Measurements from ENCODE around the gene COPS6.

COPS6 gene

DNA sequence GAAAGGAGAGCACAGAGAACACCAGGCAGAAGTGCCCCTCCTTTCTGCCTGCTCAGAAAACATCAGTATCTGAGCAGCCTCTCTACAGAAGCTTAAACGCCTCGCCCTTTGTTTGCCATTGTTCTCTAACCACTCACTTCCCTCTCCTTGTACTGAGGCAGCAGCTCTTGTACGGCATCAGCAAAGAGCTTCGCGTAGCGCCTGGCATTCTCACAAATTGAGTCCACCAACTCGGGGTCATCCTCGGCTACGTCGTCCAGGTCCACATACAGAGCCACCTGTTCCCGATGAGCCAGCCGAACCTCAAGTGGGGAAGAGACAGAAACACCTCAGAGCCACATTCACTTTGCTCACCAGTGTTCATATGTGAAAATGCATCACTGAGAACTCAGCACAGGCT is 10.7 kb downstream of the COPS6 start:
- peaks cover 45% of the 10 kb centered on the region for H3K79me2 ChIP-seq (ENCODE audit: insufficient read depth, low read depth)

GRCh38 chr7:100100420-100101015 is 11.7 kb downstream of the COPS6 start:
- Histone ChIP-seq H3K4me1 (ENCODE audit: low read depth, poor library complexity, severe bottlenecking) (peaks cover 14% of the 10 kb centered on the region), H3K4me3 (IDR thresholded peaks at IDR 0.05; ENCODE audit: insufficient read depth, low read depth, low read length) (peak overlapping the region; percentile 73), H4K20me1 (ENCODE audit: insufficient read depth) (0 out of 2 replicates have a peak, but pooled peaks cover 5% of the 10 kb centered on the region), H3K36me3 (ENCODE audit: insufficient read depth) (peaks cover 34% of the 10 kb centered on the region; the same call in 1 of the 2 replicates), H3K9ac (peak overlapping the region; percentile 100), H3K4me2 (peak overlapping the region; percentile 70), H3K27ac (peak overlapping the region; percentile 98), H2AFZ (ENCODE audit: low read depth) (peak overlapping the region; percentile 36; the same call in 1 of the 2 replicates), H3K79me2 (ENCODE audit: insufficient read depth, low read depth) (peaks cover 45% of the 10 kb centered on the region), H3K27me3 (ENCODE audit: insufficient read depth, low read depth) (no peaks in the 10 kb centered on the region)
- TF ChIP-seq, protein P1, sequence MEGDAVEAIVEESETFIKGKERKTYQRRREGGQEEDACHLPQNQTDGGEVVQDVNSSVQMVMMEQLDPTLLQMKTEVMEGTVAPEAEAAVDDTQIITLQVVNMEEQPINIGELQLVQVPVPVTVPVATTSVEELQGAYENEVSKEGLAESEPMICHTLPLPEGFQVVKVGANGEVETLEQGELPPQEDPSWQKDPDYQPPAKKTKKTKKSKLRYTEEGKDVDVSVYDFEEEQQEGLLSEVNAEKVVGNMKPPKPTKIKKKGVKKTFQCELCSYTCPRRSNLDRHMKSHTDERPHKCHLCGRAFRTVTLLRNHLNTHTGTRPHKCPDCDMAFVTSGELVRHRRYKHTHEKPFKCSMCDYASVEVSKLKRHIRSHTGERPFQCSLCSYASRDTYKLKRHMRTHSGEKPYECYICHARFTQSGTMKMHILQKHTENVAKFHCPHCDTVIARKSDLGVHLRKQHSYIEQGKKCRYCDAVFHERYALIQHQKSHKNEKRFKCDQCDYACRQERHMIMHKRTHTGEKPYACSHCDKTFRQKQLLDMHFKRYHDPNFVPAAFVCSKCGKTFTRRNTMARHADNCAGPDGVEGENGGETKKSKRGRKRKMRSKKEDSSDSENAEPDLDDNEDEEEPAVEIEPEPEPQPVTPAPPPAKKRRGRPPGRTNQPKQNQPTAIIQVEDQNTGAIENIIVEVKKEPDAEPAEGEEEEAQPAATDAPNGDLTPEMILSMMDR (conservative IDR thresholded peaks at IDR 0.05; ENCODE audit: low read depth, low read length): no peak

More for the DNA sequence above, 10.7 kb downstream of the COPS6 start:
- TF ChIP-seq, protein P1 (conservative IDR thresholded peaks at IDR 0.05; ENCODE audit: low read depth, low read length): no peak
- H3K27me3 ChIP-seq (ENCODE audit: insufficient read depth, low read depth): no peaks in the 10 kb centered on the region
- H3K9ac ChIP-seq: no peak overlapping the region
- H3K4me3 ChIP-seq (IDR thresholded peaks at IDR 0.05; ENCODE audit: insufficient read depth, low read depth, low read length): no peak overlapping the region
- H3K36me3 ChIP-seq (ENCODE audit: insufficient read depth): peaks cover 42% of the 10 kb centered on the region; the same call in 1 of the 2 replicates
- no peak overlapping the region for H3K27ac ChIP-seq
- H3K4me2 ChIP-seq: peak overlapping the region; percentile 70
- H3K4me1 ChIP-seq (ENCODE audit: low read depth, poor library complexity, severe bottlenecking): peaks cover 14% of the 10 kb centered on the region
- H4K20me1 ChIP-seq (ENCODE audit: insufficient read depth): 0 out of 2 replicates have a peak, but pooled peaks cover 5% of the 10 kb centered on the region
- H2AFZ ChIP-seq (ENCODE audit: low read depth): no peak overlapping the region

DNA sequence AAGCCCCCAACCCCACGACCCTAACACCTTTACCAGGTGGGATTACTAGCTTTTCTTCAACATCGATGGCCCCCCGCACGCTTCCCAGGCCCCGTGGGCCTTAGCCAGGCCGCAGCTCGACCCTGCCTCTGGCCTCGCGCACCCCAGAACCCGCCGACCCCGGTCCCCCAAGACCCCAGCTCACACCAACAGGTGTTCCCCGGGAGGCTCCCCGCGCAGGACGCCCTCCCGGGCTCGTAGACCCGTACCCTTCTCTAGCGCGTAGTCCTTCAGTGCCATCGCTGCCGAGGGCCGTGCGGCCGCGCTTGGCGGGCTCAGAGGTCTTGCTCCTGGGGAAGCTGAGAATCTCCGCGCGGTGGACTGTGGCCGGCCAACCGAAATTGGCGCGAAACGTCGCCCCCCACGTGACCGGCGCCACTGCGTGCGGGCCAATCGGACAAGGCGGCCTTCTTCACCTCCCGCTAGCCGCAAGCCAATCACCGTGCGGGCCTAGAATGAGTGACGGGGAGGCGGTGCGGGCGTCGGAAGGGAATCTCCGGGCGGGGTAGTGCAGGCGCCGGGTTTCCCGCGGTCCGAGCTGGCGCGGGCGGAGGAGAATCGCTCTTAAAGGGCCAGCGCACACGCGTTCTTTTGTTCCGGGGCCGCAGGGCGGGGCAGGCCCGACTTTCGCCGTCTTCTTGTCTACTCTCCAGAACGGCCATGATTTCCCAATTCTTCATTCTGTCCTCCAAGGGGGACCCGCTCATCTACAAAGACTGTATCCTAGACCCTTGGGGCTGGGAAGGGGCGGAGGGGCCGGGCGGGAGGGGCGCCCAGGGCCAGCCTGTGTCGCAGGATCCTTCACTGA is 12.5 kb downstream of the COPS6 start, which contains the start of the genes AP4M1 and MCM7:
Gene AP4M1 (plus strand): TSS at position 628 of the 847 bp plus-strand sequence. CDS start 72 bp downstream, at position 700.
Gene MCM7 (minus strand): TSS at position 382 of the 847 bp plus-strand sequence. CDS start 103 bp downstream, at position 279.
- Histone ChIP-seq H3K79me2 (ENCODE audit: insufficient read depth, low read depth) (peaks cover 45% of the 10 kb centered on the region), H3K4me3 (IDR thresholded peaks at IDR 0.05; ENCODE audit: insufficient read depth, low read depth, low read length) (peak within 1 kb of the TSS; percentile 73), H3K27ac (peak within 1 kb of the TSS; percentile 98), H2AFZ (ENCODE audit: low read depth) (peak within 1 kb of the TSS; percentile 68), H3K4me1 (ENCODE audit: low read depth, poor library complexity, severe bottlenecking) (peaks cover 14% of the 10 kb centered on the region), H3K4me2 (peak within 1 kb of the TSS; percentile 75), H3K27me3 (ENCODE audit: insufficient read depth, low read depth) (no peaks in the 10 kb centered on the region), H3K36me3 (ENCODE audit: insufficient read depth) (peaks cover 33% of the 10 kb centered on the region; the same call in 1 of the 2 replicates), H4K20me1 (ENCODE audit: insufficient read depth) (0 out of 2 replicates have a peak, but pooled peaks cover 5% of the 10 kb centered on the region), H3K9ac (peak within 1 kb of the TSS; percentile 100)
- TF ChIP-seq, protein P1 (conservative IDR thresholded peaks at IDR 0.05; ENCODE audit: low read depth, low read length): no peak

GRCh38 chr7:100102950-100103840 is 14.4 kb downstream of the COPS6 start:
- Histone ChIP-seq H2AFZ (ENCODE audit: low read depth) (no peak overlapping the region), H3K27me3 (ENCODE audit: insufficient read depth, low read depth) (no peaks in the 10 kb centered on the region), H3K4me3 (IDR thresholded peaks at IDR 0.05; ENCODE audit: insufficient read depth, low read depth, low read length) (no peak overlapping the region), H4K20me1 (ENCODE audit: insufficient read depth) (0 out of 2 replicates have a peak, but pooled peaks cover 5% of the 10 kb centered on the region), H3K27ac (no peak overlapping the region), H3K79me2 (ENCODE audit: insufficient read depth, low read depth) (peaks cover 34% of the 10 kb centered on the region), H3K36me3 (ENCODE audit: insufficient read depth) (peaks cover 16% of the 10 kb centered on the region; the same call in 1 of the 2 replicates), H3K4me2 (peak overlapping the region; percentile 75; the same call in 1 of the 2 replicates), H3K9ac (no peak overlapping the region), H3K4me1 (ENCODE audit: low read depth, poor library complexity, severe bottlenecking) (peaks cover 14% of the 10 kb centered on the region)
- TF ChIP-seq, protein P1 (conservative IDR thresholded peaks at IDR 0.05; ENCODE audit: low read depth, low read length): no peak
